ENCODE data around the gene CARD6. TPM values are rescaled to one million over a fixed set of nuclear protein-coding genes. Genes with fewer than 3 reads are reported as not detected.
A peak's percentile ranks its signal among the peaks of the same experiment; 100 is the strongest.

Gene CARD6
- total RNA-seq, 4 donors from 2014 or later = 6.2 to 12.5 (median 10.9) TPM

DNA sequence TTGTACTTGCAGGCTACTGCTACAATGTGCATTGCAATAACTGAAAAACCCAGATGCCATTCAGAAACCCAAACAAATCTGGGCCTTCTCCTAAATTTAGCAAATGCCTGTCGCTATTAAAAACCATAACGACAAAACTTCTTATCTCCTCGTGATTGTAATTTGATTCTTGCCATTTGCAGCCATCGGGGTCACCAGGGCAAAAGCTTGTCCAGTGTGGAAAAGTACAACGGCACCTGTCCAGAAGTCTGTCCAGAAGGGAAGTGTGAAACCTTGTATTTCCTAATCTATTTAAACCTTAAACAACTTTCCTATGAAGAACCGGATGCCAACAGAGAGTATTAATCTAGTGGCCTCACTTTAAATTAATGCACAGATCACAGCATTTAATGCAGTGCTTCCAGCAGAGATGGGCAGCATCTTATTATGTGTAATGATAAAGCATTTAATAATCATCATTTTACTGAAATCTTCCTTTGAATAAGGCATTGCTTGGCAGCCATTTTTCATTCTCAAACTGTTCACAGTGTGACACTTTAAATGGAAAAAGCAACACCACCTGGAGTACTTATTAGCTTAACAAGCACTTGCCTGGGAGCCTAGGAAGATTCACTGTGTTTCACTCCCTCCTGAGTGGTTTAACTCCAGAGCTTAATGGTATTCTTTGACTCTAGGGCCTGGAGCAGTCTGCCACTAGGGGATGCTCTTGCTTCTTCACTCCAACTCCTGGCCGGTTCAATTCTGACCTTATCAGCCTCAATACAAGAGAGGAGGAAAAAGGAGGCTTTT, 63.2 kb downstream of the CARD6 start:
- Histone ChIP-seq H3K36me3 (no peaks in the 10 kb centered on the region), H3K9me3 (no peaks in the 10 kb centered on the region), H3K27me3 (no peaks in the 10 kb centered on the region), H3K4me3 (no peak overlapping the region), H3K4me1 (no peaks in the 10 kb centered on the region), H3K27ac (peak overlapping the region; percentile 17 to 66)
- intact Hi-C loops (cut with DNase I; ENCODE audit: low total_unique reads) = no loop called here
- TF ChIP-seq, protein P1, sequence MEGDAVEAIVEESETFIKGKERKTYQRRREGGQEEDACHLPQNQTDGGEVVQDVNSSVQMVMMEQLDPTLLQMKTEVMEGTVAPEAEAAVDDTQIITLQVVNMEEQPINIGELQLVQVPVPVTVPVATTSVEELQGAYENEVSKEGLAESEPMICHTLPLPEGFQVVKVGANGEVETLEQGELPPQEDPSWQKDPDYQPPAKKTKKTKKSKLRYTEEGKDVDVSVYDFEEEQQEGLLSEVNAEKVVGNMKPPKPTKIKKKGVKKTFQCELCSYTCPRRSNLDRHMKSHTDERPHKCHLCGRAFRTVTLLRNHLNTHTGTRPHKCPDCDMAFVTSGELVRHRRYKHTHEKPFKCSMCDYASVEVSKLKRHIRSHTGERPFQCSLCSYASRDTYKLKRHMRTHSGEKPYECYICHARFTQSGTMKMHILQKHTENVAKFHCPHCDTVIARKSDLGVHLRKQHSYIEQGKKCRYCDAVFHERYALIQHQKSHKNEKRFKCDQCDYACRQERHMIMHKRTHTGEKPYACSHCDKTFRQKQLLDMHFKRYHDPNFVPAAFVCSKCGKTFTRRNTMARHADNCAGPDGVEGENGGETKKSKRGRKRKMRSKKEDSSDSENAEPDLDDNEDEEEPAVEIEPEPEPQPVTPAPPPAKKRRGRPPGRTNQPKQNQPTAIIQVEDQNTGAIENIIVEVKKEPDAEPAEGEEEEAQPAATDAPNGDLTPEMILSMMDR (IDR thresholded peaks at IDR 0.05) = peak; percentile 78 to 85 (median 81)
- no peak for TF ChIP-seq POLR2A (IDR thresholded peaks at IDR 0.05)
- peak; percentile 71 to 73 for DNase-seq

DNA sequence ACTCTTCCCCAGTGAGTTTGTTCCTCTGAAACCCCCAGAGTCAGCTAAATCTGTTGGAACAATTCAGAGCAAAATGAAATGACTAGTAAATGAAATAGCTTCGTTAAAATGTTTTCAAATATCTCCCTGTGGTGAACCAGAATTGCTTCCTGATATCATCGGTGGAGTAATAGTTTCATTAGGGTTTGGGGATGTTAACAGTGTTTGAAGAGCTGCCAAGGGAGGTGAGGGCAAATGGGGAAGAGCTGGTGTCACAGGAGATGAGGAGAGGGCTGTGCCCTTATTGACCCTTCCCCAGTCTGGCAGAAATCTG, 63.8 kb downstream of the CARD6 start:
- TF ChIP-seq, protein P1 (IDR thresholded peaks at IDR 0.05) = no peak
- TF ChIP-seq POLR2A (IDR thresholded peaks at IDR 0.05) = no peak
- no peaks in the 10 kb centered on the region for H3K4me1 ChIP-seq
- no peak overlapping the region for H3K4me3 ChIP-seq
- DNase-seq = no peak
- intact Hi-C loops (cut with DNase I; ENCODE audit: low total_unique reads) = no loop called here
- no peaks in the 10 kb centered on the region for H3K36me3 ChIP-seq
- no peaks in the 10 kb centered on the region for H3K27me3 ChIP-seq
- H3K27ac ChIP-seq = peak overlapping the region; percentile 17 to 66
- H3K9me3 ChIP-seq = no peaks in the 10 kb centered on the region

DNA sequence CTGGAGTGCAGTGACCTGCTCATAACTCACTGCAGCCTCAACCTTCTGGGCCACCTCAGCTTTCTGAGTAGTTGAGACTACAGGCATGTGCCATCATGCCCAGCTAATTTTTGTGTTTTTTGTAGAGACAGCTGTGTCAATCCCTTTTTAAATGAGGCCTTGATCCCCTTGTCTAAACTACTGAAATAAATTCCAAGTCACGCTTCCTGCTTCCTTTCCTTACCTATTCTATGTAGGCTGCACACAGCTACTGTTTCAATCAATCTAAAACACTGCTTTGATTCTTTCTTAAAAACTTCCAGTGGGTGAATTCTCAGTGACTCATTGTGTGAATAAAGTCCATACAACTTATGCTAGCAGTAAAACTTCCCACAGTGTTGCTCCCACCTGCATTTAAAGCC, 65.2 kb downstream of the CARD6 start:
- no peaks in the 10 kb centered on the region for H3K4me1 ChIP-seq
- H3K36me3 ChIP-seq = no peaks in the 10 kb centered on the region
- H3K27me3 ChIP-seq = no peaks in the 10 kb centered on the region
- no peak overlapping the region for H3K4me3 ChIP-seq
- intact Hi-C loops (cut with DNase I; ENCODE audit: low total_unique reads) = no loop called here
- H3K9me3 ChIP-seq = no peaks in the 10 kb centered on the region
- TF ChIP-seq POLR2A (IDR thresholded peaks at IDR 0.05) = no peak
- TF ChIP-seq, protein P1 (IDR thresholded peaks at IDR 0.05) = no peak
- H3K27ac ChIP-seq = no peak overlapping the region
- no peak for DNase-seq

- H3K36me3 ChIP-seq = no peaks in the 10 kb centered on the region
- peak within 1 kb of the TSS in 1 of 2 donors; percentile 31 for H3K4me3 ChIP-seq
- H3K4me1 ChIP-seq = no peaks in the 10 kb centered on the region
- no peak for TF ChIP-seq POLR2A (IDR thresholded peaks at IDR 0.05)
- TF ChIP-seq, protein P1 (IDR thresholded peaks at IDR 0.05) = no peak
- H3K9me3 ChIP-seq = no peaks in the 10 kb centered on the region
- intact Hi-C loops (cut with DNase I; ENCODE audit: low total_unique reads) = no loop called here
- H3K27me3 ChIP-seq = no peaks in the 10 kb centered on the region
- peak in 1 of 2 donors; percentile 17 for DNase-seq
- H3K27ac ChIP-seq = peak within 1 kb of the TSS; percentile 43 to 57
Observed at GRCh38 chr5:40909264-40909663, 68.1 kb downstream of the CARD6 start, which contains the start of gene C7. Gene C7 (plus strand): TSS chr5:40909497. CDS start chr5:40909611, 114 bp downstream.

GRCh38 chr5:40909723-40910122, 68.6 kb downstream of the CARD6 start:
- Histone ChIP-seq H3K27ac (peak overlapping the region; percentile 43 to 57), H3K4me3 (peak overlapping the region in 1 of 2 donors; percentile 31), H3K4me1 (no peaks in the 10 kb centered on the region), H3K9me3 (no peaks in the 10 kb centered on the region), H3K36me3 (no peaks in the 10 kb centered on the region), H3K27me3 (no peaks in the 10 kb centered on the region)
- TF ChIP-seq, protein P1 (IDR thresholded peaks at IDR 0.05) = no peak
- no peak for TF ChIP-seq POLR2A (IDR thresholded peaks at IDR 0.05)
- intact Hi-C loops (cut with DNase I; ENCODE audit: low total_unique reads) = no loop called here
- no peak for DNase-seq

Measured in uterus (tissue), 4 donors.